ENCODE data around the gene APOO. TPM values are rescaled to one million over a fixed set of nuclear protein-coding genes. Genes with fewer than 3 reads are reported as not detected.

Gene APOO
- total RNA-seq, 2 experiments from 2014 or later: 27.1 to 27.5 TPM

- Mint-ChIP-seq H3K27me3 (no peaks in the 10 kb centered on the region), H3K4me1 (no peaks in the 10 kb centered on the region), H3K4me3 (no peak overlapping the region), H3K36me3 (no peaks in the 10 kb centered on the region), H3K9me3 (ENCODE audit: low read depth) (no peaks in the 10 kb centered on the region), H3K27ac (no peak overlapping the region)
- no peak for DNase-seq
- CTCF ChIA-PET: no interaction called here
- no peak for ATAC-seq
Measured at GRCh38 chrX:23841847-23842522, 65.8 kb downstream of the APOO start.

GRCh38 chrX:23840674-23841073 lies 67.1 kb downstream of the APOO start:
- CTCF ChIA-PET: no interaction called here
- no peaks in the 10 kb centered on the region for H3K4me1 Mint-ChIP-seq
- ATAC-seq (no peak), DNase-seq (no peak)
- H3K27me3 Mint-ChIP-seq: no peaks in the 10 kb centered on the region
- H3K27ac Mint-ChIP-seq: no peak overlapping the region
- no peaks in the 10 kb centered on the region for H3K36me3 Mint-ChIP-seq
- no peak overlapping the region for H3K4me3 Mint-ChIP-seq
- H3K9me3 Mint-ChIP-seq (ENCODE audit: low read depth): no peaks in the 10 kb centered on the region

DNA sequence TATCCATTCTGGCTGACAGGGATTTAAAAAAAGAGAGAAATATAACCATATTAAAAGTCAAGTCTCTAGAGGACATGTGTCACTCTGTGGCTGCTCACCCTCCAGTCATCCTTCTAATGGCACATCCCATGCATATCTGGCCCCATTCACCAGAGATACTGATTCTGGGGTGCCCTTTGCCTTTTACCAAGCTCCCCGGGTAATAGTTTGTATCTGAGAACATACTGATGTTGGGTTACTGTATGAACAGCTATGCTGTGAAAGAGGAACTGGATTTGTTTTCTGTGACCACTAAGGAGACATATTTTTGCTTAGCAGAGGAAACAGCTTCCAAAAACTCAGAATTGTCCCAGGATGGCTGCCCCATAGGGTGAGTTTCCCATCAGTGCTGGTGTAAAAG lies 68.8 kb downstream of the APOO start:
- H3K27me3 Mint-ChIP-seq: no peaks in the 10 kb centered on the region
- H3K36me3 Mint-ChIP-seq: no peaks in the 10 kb centered on the region
- DNase-seq (no peak), ATAC-seq (no peak)
- CTCF ChIA-PET: no interaction called here
- no peaks in the 10 kb centered on the region for H3K9me3 Mint-ChIP-seq (ENCODE audit: low read depth)
- no peak overlapping the region for H3K4me3 Mint-ChIP-seq
- no peak overlapping the region for H3K27ac Mint-ChIP-seq
- no peaks in the 10 kb centered on the region for H3K4me1 Mint-ChIP-seq

GRCh38 chrX:23832721-23833120 lies 75.0 kb downstream of the APOO start:
- Mint-ChIP-seq H3K4me1 (no peaks in the 10 kb centered on the region), H3K27ac (no peak overlapping the region), H3K27me3 (no peaks in the 10 kb centered on the region), H3K9me3 (ENCODE audit: low read depth) (no peaks in the 10 kb centered on the region), H3K36me3 (peaks cover 2% of the 10 kb centered on the region), H3K4me3 (no peak overlapping the region)
- CTCF ChIA-PET: no interaction called here
- ATAC-seq: no peak
- no peak for DNase-seq

GRCh38 chrX:23828881-23829280 lies 78.9 kb downstream of the APOO start:
- DNase-seq (no peak), ATAC-seq (no peak)
- Mint-ChIP-seq H3K36me3 (peaks cover 2% of the 10 kb centered on the region), H3K27ac (no peak overlapping the region), H3K4me1 (peaks cover 2% of the 10 kb centered on the region), H3K27me3 (no peaks in the 10 kb centered on the region), H3K4me3 (no peak overlapping the region), H3K9me3 (ENCODE audit: low read depth) (no peaks in the 10 kb centered on the region)
- CTCF ChIA-PET: no interaction called here

DNA sequence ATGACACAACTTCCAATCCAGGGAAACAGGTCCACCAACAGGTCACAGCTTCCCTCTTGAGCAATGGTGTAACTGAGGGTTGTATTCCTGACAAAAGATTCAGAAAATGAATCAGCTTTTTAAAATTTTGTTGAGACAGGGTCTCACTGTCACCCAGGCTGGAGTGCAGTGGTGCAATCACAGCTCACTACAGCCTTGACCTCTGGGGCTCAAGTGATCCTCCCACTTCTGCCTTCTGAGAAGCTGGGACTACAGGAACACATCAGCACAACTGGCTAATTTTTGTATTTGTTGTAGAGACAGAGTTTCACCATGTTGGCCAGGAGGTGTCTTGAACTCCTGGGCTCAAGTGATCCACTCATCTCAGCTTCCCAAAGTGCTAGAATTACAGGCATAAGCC lies 81.1 kb downstream of the APOO start:
- Mint-ChIP-seq H3K27me3 (peaks cover 2% of the 10 kb centered on the region), H3K9me3 (ENCODE audit: low read depth) (no peaks in the 10 kb centered on the region), H3K27ac (no peak overlapping the region), H3K36me3 (no peaks in the 10 kb centered on the region), H3K4me3 (no peak overlapping the region), H3K4me1 (peaks cover 2% of the 10 kb centered on the region)
- ATAC-seq (no peak), DNase-seq (no peak)
- CTCF ChIA-PET: no interaction called here

DNA sequence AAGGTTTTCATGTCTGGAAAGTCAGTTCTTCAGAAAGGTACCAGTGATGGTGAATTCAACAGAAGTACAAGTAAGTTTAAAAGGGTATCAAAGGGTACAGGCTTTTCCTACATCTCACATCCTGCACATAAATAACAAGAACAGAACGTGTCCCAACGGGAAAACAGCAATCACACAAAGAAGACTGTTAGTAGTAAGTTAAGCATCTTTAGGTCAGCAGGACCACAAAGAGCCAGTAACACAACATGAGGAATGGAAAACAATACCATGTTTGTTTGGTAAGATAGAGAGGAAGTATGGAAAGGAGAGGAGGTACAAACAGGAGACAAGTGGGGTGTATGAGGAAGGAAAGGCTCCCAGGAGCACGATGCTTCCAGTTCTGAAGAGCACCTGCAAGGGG lies 81.5 kb downstream of the APOO start:
- no peak for DNase-seq
- Mint-ChIP-seq H3K4me3 (no peak overlapping the region), H3K27me3 (peaks cover 2% of the 10 kb centered on the region), H3K36me3 (no peaks in the 10 kb centered on the region), H3K9me3 (ENCODE audit: low read depth) (no peaks in the 10 kb centered on the region), H3K4me1 (peaks cover 2% of the 10 kb centered on the region), H3K27ac (no peak overlapping the region)
- ATAC-seq: no peak
- CTCF ChIA-PET: no interaction called here

- ATAC-seq (no peak), DNase-seq (no peak)
- no peaks in the 10 kb centered on the region for H3K36me3 Mint-ChIP-seq
- H3K27ac Mint-ChIP-seq: no peak overlapping the region
- no peak overlapping the region for H3K4me3 Mint-ChIP-seq
- H3K4me1 Mint-ChIP-seq: peaks cover 2% of the 10 kb centered on the region
- peaks cover 2% of the 10 kb centered on the region for H3K27me3 Mint-ChIP-seq
- no peaks in the 10 kb centered on the region for H3K9me3 Mint-ChIP-seq (ENCODE audit: low read depth)
- CTCF ChIA-PET: no interaction called here
Measured at GRCh38 chrX:23825675-23826074, 82.1 kb downstream of the APOO start.

DNA sequence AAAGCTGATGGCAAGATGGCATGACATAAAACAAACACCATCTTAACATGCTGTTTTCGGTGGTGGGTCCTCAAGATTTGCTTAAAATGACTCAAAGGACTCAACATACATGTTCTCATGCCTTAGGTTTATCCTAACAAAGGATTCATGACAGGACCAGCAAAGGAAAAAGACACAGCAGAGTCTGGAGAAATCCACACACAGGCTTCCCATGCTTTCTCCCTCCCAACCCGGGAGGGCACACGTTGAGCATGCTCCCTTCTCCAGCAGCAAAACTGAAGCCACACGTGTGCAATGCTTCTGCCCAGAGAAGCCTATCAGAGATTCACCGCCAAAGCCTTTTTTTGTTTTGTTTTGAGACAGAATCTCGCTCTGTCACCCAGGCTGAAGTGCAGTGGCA lies 84.9 kb downstream of the APOO start:
- Mint-ChIP-seq H3K4me3 (no peak overlapping the region), H3K4me1 (peaks cover 11% of the 10 kb centered on the region), H3K27me3 (peaks cover 2% of the 10 kb centered on the region), H3K9me3 (ENCODE audit: low read depth) (no peaks in the 10 kb centered on the region), H3K27ac (no peak overlapping the region), H3K36me3 (no peaks in the 10 kb centered on the region)
- no peak for DNase-seq
- CTCF ChIA-PET: interaction anchor here (1.1 kb wide), 1 partner anchor 79 kb away, joined by 5 read pairs; no protein-coding TSS in a partner anchor
- no peak for ATAC-seq

GRCh38 chrX:23822397-23822796 lies 85.3 kb downstream of the APOO start:
- Mint-ChIP-seq H3K36me3 (no peaks in the 10 kb centered on the region), H3K4me3 (no peak overlapping the region), H3K27ac (no peak overlapping the region), H3K27me3 (peaks cover 2% of the 10 kb centered on the region), H3K9me3 (ENCODE audit: low read depth) (no peaks in the 10 kb centered on the region), H3K4me1 (peaks cover 12% of the 10 kb centered on the region)
- DNase-seq (no peak), ATAC-seq (no peak)
- CTCF ChIA-PET: no interaction called here

- no peak for DNase-seq
- H3K27me3 Mint-ChIP-seq: peaks cover 2% of the 10 kb centered on the region
- no peak overlapping the region for H3K27ac Mint-ChIP-seq
- no peak overlapping the region for H3K4me3 Mint-ChIP-seq
- CTCF ChIA-PET: no interaction called here
- no peak for ATAC-seq
- H3K9me3 Mint-ChIP-seq (ENCODE audit: low read depth): no peaks in the 10 kb centered on the region
- H3K4me1 Mint-ChIP-seq: peaks cover 17% of the 10 kb centered on the region
- H3K36me3 Mint-ChIP-seq: no peaks in the 10 kb centered on the region
Measured at GRCh38 chrX:23821847-23822246, 85.9 kb downstream of the APOO start.

GRCh38 chrX:23820235-23820782 lies 87.4 kb downstream of the APOO start:
- Mint-ChIP-seq H3K4me3 (no peak overlapping the region), H3K9me3 (ENCODE audit: low read depth) (no peaks in the 10 kb centered on the region), H3K4me1 (peaks cover 15% of the 10 kb centered on the region), H3K27ac (no peak overlapping the region), H3K27me3 (peaks cover 2% of the 10 kb centered on the region), H3K36me3 (no peaks in the 10 kb centered on the region)
- CTCF ChIA-PET: no interaction called here
- ATAC-seq: no peak
- DNase-seq: no peak

GRCh38 chrX:23819385-23820234 lies 88.1 kb downstream of the APOO start:
- peaks cover 15% of the 10 kb centered on the region for H3K4me1 Mint-ChIP-seq
- H3K9me3 Mint-ChIP-seq (ENCODE audit: low read depth): no peaks in the 10 kb centered on the region
- ATAC-seq: no peak
- peaks cover 2% of the 10 kb centered on the region for H3K27me3 Mint-ChIP-seq
- H3K27ac Mint-ChIP-seq: no peak overlapping the region
- CTCF ChIA-PET: no interaction called here
- no peak overlapping the region for H3K4me3 Mint-ChIP-seq
- DNase-seq: no peak
- H3K36me3 Mint-ChIP-seq: no peaks in the 10 kb centered on the region

DNA sequence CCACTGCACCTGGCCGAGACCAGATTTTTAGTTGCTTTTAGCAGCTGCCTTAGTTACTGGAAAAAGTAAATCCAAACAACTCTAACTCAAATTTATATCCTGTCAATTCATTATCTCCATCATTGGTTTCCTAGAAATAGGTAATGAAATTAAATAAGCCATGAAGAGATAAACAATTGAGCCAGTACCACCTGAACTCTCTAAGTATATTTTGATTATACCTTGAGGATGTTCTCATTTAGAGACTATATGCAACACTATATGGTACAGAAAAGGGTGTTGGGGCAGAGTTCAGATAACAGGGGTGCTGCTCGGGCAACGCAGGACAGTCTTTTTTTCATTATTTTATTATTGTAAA lies 89.8 kb downstream of the APOO start:
- no peak overlapping the region for H3K4me3 Mint-ChIP-seq
- H3K4me1 Mint-ChIP-seq: peaks cover 15% of the 10 kb centered on the region
- H3K27me3 Mint-ChIP-seq: peaks cover 2% of the 10 kb centered on the region
- no peak for DNase-seq
- no peak for ATAC-seq
- H3K36me3 Mint-ChIP-seq: no peaks in the 10 kb centered on the region
- no peaks in the 10 kb centered on the region for H3K9me3 Mint-ChIP-seq (ENCODE audit: low read depth)
- H3K27ac Mint-ChIP-seq: no peak overlapping the region
- CTCF ChIA-PET: no interaction called here
